ENCODE results near the gene GP5. TPM values are rescaled to one million over a fixed set of nuclear protein-coding genes. Genes with fewer than 3 reads are reported as not detected.
A peak's percentile ranks its signal among the peaks of the same experiment; 100 is the strongest.

The GP5 gene
- total RNA-seq, 2 donors from 2014 or later: 0.09 to 0.13 TPM

DNA sequence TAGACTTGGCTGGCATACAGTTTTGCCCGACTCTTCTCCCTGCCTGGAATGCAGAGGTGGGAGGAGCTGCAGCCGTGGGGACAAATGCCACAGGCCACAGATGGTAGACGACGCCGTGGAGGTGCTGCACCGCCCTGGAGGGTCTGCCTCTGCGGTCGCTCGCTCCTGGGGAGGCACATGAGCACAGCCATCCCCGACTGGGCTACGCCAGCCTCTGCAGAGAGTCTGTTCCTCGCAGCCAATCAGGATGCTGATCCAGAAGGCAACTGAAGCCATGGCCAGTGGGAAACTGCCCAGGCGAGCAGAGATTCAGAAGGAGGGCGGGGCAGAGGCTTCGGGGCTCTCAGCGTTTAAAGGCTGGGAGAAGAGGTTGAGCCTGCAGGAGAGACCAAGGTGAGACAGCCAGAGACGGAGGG, 17.6 kb downstream of the GP5 start:
- no peaks in the 10 kb centered on the region for H3K9me3 Mint-ChIP-seq
- peak; percentile 71 for DNase-seq
- H3K4me1 Mint-ChIP-seq: peaks cover 24% of the 10 kb centered on the region
- Histone ChIP-seq H3K9ac (ENCODE audit: extremely low read depth, low read length, poor library complexity, severe bottlenecking) (no peak overlapping the region), H3K36me3 (ENCODE audit: control insufficient read depth, insufficient read depth, low read length) (no peaks in the 10 kb centered on the region), H3K9me3 (ENCODE audit: control insufficient read depth, low read length) (no peaks in the 10 kb centered on the region), H3K4me3 (ENCODE audit: low read length) (no peak overlapping the region), H3K27me3 (ENCODE audit: control insufficient read depth, insufficient read depth, low read length, poor library complexity, severe bottlenecking) (peaks cover 41% of the 10 kb centered on the region), H3K27ac (ENCODE audit: low read depth, low read length) (no peak overlapping the region), H3K4me1 (ENCODE audit: control insufficient read depth, insufficient read depth, low read length) (peaks cover 19% of the 10 kb centered on the region)
- H3K36me3 Mint-ChIP-seq (ENCODE audit: low read depth): no peaks in the 10 kb centered on the region
- TF ChIP-seq, protein P1, sequence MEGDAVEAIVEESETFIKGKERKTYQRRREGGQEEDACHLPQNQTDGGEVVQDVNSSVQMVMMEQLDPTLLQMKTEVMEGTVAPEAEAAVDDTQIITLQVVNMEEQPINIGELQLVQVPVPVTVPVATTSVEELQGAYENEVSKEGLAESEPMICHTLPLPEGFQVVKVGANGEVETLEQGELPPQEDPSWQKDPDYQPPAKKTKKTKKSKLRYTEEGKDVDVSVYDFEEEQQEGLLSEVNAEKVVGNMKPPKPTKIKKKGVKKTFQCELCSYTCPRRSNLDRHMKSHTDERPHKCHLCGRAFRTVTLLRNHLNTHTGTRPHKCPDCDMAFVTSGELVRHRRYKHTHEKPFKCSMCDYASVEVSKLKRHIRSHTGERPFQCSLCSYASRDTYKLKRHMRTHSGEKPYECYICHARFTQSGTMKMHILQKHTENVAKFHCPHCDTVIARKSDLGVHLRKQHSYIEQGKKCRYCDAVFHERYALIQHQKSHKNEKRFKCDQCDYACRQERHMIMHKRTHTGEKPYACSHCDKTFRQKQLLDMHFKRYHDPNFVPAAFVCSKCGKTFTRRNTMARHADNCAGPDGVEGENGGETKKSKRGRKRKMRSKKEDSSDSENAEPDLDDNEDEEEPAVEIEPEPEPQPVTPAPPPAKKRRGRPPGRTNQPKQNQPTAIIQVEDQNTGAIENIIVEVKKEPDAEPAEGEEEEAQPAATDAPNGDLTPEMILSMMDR (conservative IDR thresholded peaks at IDR 0.05): no peak
- WGBS, 2 experiments (ENCODE audit: insufficient coverage in 1 of 2, insufficient read length in 1 of 2): 75 to 86% methylated on average over 16 to 17 of the region's 17 CpGs
- H3K4me3 Mint-ChIP-seq: no peak overlapping the region
- no peak overlapping the region for H3K27ac Mint-ChIP-seq
- H3K27me3 Mint-ChIP-seq (ENCODE audit: insufficient read depth): peaks cover 47% of the 10 kb centered on the region

DNA sequence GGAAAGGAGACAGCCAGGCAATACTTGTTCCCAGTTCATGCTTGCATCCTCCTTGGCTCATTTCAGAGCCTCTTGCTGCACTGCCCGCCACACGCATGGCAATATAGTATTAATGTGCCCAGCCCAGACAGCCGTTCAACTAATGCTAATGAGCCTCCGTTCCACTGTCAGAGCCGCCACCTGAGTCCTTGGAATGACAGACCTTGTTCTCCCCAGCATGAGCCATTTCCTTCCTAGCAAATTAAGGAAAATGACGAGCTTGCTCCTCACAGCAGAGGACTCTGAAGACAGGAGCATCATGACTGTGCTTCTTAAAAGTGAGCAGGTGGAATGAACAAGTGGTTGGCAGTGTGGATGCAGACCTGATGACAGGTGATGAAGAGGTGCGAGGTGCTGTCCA, 18.7 kb downstream of the GP5 start:
- peaks cover 42% of the 10 kb centered on the region for H3K27me3 Mint-ChIP-seq (ENCODE audit: insufficient read depth)
- no peak overlapping the region for H3K4me3 Mint-ChIP-seq
- Histone ChIP-seq H3K4me3 (ENCODE audit: low read length) (no peak overlapping the region), H3K4me1 (ENCODE audit: control insufficient read depth, insufficient read depth, low read length) (peaks cover 15% of the 10 kb centered on the region), H3K9ac (ENCODE audit: extremely low read depth, low read length, poor library complexity, severe bottlenecking) (no peak overlapping the region), H3K9me3 (ENCODE audit: control insufficient read depth, low read length) (no peaks in the 10 kb centered on the region), H3K27me3 (ENCODE audit: control insufficient read depth, insufficient read depth, low read length, poor library complexity, severe bottlenecking) (peaks cover 33% of the 10 kb centered on the region), H3K27ac (ENCODE audit: low read depth, low read length) (no peak overlapping the region), H3K36me3 (ENCODE audit: control insufficient read depth, insufficient read depth, low read length) (no peaks in the 10 kb centered on the region)
- no peaks in the 10 kb centered on the region for H3K36me3 Mint-ChIP-seq (ENCODE audit: low read depth)
- peak; percentile 48 for DNase-seq
- peaks cover 26% of the 10 kb centered on the region for H3K4me1 Mint-ChIP-seq
- no peaks in the 10 kb centered on the region for H3K9me3 Mint-ChIP-seq
- WGBS, 2 experiments (ENCODE audit: insufficient coverage in 1 of 2, insufficient read length in 1 of 2): 81 to 82% methylated on average over 6 to 7 of the region's 7 CpGs
- H3K27ac Mint-ChIP-seq: no peak overlapping the region
- TF ChIP-seq, protein P1 (conservative IDR thresholded peaks at IDR 0.05): no peak

DNA sequence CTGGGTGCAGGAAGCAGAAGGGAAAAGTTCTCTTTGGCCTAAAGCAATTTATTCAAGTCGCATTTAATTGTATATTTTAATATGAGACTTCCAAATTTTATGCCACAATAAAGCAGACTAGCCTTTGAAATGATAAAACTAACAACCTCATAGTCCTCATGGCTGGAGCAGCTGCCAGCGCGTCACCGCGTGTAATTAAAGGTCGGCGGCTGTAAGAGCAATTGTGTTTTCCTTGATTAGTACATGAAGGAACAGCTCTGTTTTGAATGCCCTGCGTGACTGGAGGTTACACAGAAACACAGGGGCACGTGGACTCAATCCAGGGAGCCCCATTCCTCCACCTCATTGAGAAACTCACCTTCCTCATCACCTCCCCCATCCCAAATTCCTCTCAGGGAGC, 19.4 kb downstream of the GP5 start:
- H3K9ac ChIP-seq (ENCODE audit: extremely low read depth, low read length, poor library complexity, severe bottlenecking): no peak overlapping the region
- no peaks in the 10 kb centered on the region for H3K9me3 Mint-ChIP-seq
- no peak for DNase-seq
- no peak overlapping the region for H3K4me3 Mint-ChIP-seq
- H3K27me3 ChIP-seq (ENCODE audit: control insufficient read depth, insufficient read depth, low read length, poor library complexity, severe bottlenecking): peaks cover 28% of the 10 kb centered on the region
- H3K9me3 ChIP-seq (ENCODE audit: control insufficient read depth, low read length): no peaks in the 10 kb centered on the region
- peaks cover 30% of the 10 kb centered on the region for H3K4me1 Mint-ChIP-seq
- no peak overlapping the region for H3K4me3 ChIP-seq (ENCODE audit: low read length)
- H3K4me1 ChIP-seq (ENCODE audit: control insufficient read depth, insufficient read depth, low read length): peaks cover 15% of the 10 kb centered on the region
- H3K27ac ChIP-seq (ENCODE audit: low read depth, low read length): no peak overlapping the region
- TF ChIP-seq, protein P1 (conservative IDR thresholded peaks at IDR 0.05): no peak
- H3K27me3 Mint-ChIP-seq (ENCODE audit: insufficient read depth): peaks cover 39% of the 10 kb centered on the region
- 87 to 93% methylated on average over 8 of the region's 9 CpGs for WGBS, 2 experiments (ENCODE audit: insufficient coverage in 1 of 2, insufficient read length in 1 of 2)
- H3K36me3 Mint-ChIP-seq (ENCODE audit: low read depth): no peaks in the 10 kb centered on the region
- H3K36me3 ChIP-seq (ENCODE audit: control insufficient read depth, insufficient read depth, low read length): no peaks in the 10 kb centered on the region
- H3K27ac Mint-ChIP-seq: no peak overlapping the region
